Right lobe of liver (tissue), 6 donors: ENCODE measurements around the gene FGF4. TPM values are rescaled to one million over a fixed set of nuclear protein-coding genes. Genes with fewer than 3 reads are reported as not detected.

Experiments
- ATAC-seq, 4 donors: fragments of 200-7000 bp; cut with Tn5 transposase; one replicate each; pipeline ENCODE4 v1.9.1; 2020; ENCODE audit warnings: mild to moderate bottlenecking in 4 of 4, moderate library complexity in 4 of 4
- DNase-seq, 3 donors: peaks; one replicate each; pipeline ENCODE4 v3.0.0-alpha.2; 2020
- H3K27ac ChIP-seq, 3 donors: fragments of 200-600 bp; one replicate each; pipeline ENCODE4 v1.8.0; 2022
- H3K27me3 ChIP-seq, 2 donors: fragments of 200-600 bp; one replicate each; pipeline ENCODE4 v1.8.0; 2022
- H3K36me3 ChIP-seq, 4 donors: fragments of 200-600 bp; sonication (generic) in 1 of 4; one replicate each; pipeline versions ENCODE4 v1.5.1 to v1.8.0; 2017 to 2022; ENCODE audit warnings: control low read depth in 1 of 4
- H3K4me1 ChIP-seq, 4 donors: fragments of 200-600 bp; sonication (generic) in 1 of 4; one replicate each; pipeline versions ENCODE4 v1.5.1 to v1.8.0; 2017 to 2022; ENCODE audit warnings: control low read depth in 1 of 4
- H3K4me3 ChIP-seq, 3 donors: fragments of 200-600 bp; one replicate each; pipeline ENCODE4 v1.8.0; 2022
- H3K9me3 ChIP-seq, 4 donors: fragments of 200-600 bp; sonication (generic) in 1 of 4; one replicate each; pipeline versions ENCODE4 v1.5.1 to v1.8.0; 2017 to 2022; ENCODE audit warnings: control low read depth in 1 of 4
- POLR2A ChIP-seq: fragments of 450-650 bp; IDR thresholded peaks from one replicate; pipeline ENCODE4 v1.6.1; 2017; ENCODE audit warnings: antibody characterized with exemption, mild to moderate bottlenecking
- WGBS: methylation state at CpG from one replicate; pipeline ENCODE4 v1.1.6; 2018; ENCODE audit warnings: low coverage, low lambda C conversion rate; ENCODE audit not compliant: insufficient coverage; ENCODE audit errors: missing lambda C conversion rate; 5-methylcytosine and 5-hydroxymethylcytosine counted together
- intact Hi-C, 2 donors: fragments of 100-400 bp; cut with DNase I; formaldehyde crosslinking; loops; one replicate each; pipeline versions ENCODE4 v1.11.2 to v1.14.1; 2022
- total RNA-seq, 6 experiments: library from RNA; depleted of rRNA in 2 of 6; stranded (reverse); fragments of >200 nt in 2 of 6; fragmentation: NEBNext Ultra II Directional in 3 of 6; extraction: Animal tissue kit (Norgen Biotek cat#: 25700) in 3 of 6; gene quantifications; one replicate each; pipeline versions ENCODE4 v1.1.0 to v1.2.4, GENCODE V29; 2016 to 2023
- TF ChIP-seq, protein P1 (sequence below), 4 donors: fragments of 200-600 bp in 3 of 4; fragments of 450-650 bp in 1 of 4; IDR thresholded peaks; one replicate each; pipeline versions ENCODE4 v1.5.1 to v1.8.0; 2016 to 2022; ENCODE audit warnings: antibody characterized with exemption in 4 of 4, mild to moderate bottlenecking in 2 of 4
- donor health status: DM: no; HTN: yes; CAD: no.
- donor health status: DM: no; HTN: no; CAD: no.
- donor health status: DM: no; HTN: no; CAD: no.
- donor health status: DM: no; HTN: yes; CAD: no.
- donor health status: DM: no; HTN: yes; CAD: no.

Gene FGF4
- total RNA-seq, 6 experiments from 2014 or later, result not detected

DNA sequence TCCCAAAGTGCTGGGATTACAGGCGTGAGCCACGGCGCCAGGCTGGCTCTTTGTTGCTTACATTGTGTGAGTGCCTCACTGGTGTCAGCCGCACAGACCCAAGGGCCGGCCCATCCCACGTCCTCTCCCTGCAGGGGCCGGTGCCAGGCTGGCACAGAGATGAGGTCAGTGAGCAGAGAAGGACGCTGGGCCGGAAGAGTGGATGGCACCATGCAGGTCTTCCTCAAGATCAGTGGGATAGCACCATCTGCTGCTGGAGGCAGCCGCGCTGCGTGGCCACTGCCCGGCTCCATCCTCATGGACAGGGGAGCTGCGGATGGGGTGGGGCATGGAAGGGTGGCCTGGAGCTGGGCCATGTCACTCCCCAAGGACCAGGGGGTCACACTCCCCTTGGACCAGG is 22.0 kb upstream of the FGF4 start:
- no peaks in the 10 kb centered on the region for H3K4me1 ChIP-seq
- no peak overlapping the region for H3K4me3 ChIP-seq
- DNase-seq, result peak in 1 of 3 donors; percentile 42
- H3K9me3 ChIP-seq, result no peaks in the 10 kb centered on the region
- 83% methylated on average over 5 of the region's 14 CpGs for WGBS
- TF ChIP-seq POLR2A, result no peak
- TF ChIP-seq, protein P1, sequence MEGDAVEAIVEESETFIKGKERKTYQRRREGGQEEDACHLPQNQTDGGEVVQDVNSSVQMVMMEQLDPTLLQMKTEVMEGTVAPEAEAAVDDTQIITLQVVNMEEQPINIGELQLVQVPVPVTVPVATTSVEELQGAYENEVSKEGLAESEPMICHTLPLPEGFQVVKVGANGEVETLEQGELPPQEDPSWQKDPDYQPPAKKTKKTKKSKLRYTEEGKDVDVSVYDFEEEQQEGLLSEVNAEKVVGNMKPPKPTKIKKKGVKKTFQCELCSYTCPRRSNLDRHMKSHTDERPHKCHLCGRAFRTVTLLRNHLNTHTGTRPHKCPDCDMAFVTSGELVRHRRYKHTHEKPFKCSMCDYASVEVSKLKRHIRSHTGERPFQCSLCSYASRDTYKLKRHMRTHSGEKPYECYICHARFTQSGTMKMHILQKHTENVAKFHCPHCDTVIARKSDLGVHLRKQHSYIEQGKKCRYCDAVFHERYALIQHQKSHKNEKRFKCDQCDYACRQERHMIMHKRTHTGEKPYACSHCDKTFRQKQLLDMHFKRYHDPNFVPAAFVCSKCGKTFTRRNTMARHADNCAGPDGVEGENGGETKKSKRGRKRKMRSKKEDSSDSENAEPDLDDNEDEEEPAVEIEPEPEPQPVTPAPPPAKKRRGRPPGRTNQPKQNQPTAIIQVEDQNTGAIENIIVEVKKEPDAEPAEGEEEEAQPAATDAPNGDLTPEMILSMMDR (IDR thresholded peaks at IDR 0.05), result no peak
- intact Hi-C loops, result no loop called here
- no peak overlapping the region for H3K27ac ChIP-seq
- H3K36me3 ChIP-seq, result no peaks in the 10 kb centered on the region
- no peaks in the 10 kb centered on the region for H3K27me3 ChIP-seq
- peak in 1 of 4 donors; percentile 13 for ATAC-seq

DNA sequence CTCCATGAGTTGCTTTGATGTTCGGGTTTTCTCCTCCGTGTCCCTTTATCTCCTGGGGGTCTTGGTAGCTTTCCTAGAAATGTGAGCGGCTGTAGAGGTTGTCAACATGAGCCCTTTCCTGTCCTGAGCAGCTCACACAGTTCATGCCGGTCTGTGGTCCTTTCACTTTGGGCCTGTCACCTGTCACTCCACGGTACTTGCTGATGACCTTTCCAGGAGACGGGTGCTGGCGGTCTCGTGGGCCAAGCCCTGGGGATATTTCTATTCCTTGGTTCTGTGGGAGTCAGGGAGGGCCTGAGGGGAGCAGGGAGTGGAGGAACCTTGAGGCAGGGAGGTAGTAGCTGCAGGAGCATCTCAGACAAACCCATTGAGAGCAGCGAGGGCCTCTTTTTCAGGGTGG is 20.9 kb upstream of the FGF4 start:
- no peak overlapping the region for H3K4me3 ChIP-seq
- H3K27me3 ChIP-seq, result no peaks in the 10 kb centered on the region
- intact Hi-C loops, result no loop called here
- ATAC-seq, result no peak
- 72% methylated on average over 5 of the region's 9 CpGs for WGBS
- no peaks in the 10 kb centered on the region for H3K4me1 ChIP-seq
- H3K36me3 ChIP-seq, result no peaks in the 10 kb centered on the region
- H3K27ac ChIP-seq, result no peak overlapping the region
- TF ChIP-seq POLR2A, result no peak
- TF ChIP-seq, protein P1 (IDR thresholded peaks at IDR 0.05), result no peak
- H3K9me3 ChIP-seq, result no peaks in the 10 kb centered on the region
- DNase-seq, result no peak

DNA sequence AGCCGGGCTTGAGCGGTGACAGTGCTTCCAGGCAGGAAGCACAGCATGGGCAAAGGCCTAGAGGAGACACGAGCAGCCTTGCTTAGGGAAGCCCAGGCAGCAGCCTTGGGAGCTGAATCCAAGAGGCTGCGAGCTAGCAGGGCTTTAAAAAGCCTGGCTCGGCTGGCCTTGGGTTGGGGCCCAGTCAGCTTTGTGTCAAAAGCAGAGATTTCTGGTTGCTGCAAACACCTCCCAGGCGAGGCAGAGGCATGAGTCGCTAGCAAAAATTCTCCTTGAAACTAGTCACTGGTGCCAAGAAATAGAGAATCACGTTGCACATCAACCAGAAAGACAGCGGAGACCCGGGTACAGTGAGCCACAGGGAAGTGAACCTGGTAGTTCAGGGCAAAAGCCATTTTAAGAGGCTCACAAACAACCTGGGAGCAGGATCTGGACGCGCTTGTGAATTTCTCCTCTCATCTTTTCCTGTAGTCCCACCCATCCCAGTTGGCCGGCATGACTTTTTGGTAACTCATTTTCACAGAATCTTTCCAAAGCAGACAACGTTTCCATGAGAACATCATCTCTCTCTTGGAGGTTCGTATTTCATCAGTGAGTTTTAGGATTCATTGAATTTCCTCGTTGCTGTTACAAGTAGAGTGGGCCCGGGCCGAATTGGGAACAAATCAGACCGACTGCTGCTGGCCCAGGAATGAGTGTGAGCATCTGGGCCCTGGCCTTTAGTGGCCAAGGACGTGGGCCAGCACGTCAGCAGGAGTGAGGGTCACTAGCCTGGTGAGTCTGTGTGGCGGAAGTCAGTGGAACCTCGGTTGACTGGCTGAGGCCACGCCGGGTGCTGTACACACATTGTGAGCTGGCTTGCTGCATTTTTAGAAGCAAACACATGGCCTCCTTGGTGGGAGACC is 16.4 kb upstream of the FGF4 start:
- TF ChIP-seq, protein P1 (IDR thresholded peaks at IDR 0.05), result no peak
- TF ChIP-seq POLR2A, result no peak
- 63% methylated on average over 14 of the region's 25 CpGs for WGBS
- ATAC-seq, result no peak
- Histone ChIP-seq H3K27me3 (no peaks in the 10 kb centered on the region), H3K4me1 (no peaks in the 10 kb centered on the region), H3K36me3 (no peaks in the 10 kb centered on the region), H3K9me3 (no peaks in the 10 kb centered on the region), H3K27ac (no peak overlapping the region), H3K4me3 (no peak overlapping the region)
- intact Hi-C loops, result no loop called here
- DNase-seq, result peak in 1 of 3 donors; percentile 43

DNA sequence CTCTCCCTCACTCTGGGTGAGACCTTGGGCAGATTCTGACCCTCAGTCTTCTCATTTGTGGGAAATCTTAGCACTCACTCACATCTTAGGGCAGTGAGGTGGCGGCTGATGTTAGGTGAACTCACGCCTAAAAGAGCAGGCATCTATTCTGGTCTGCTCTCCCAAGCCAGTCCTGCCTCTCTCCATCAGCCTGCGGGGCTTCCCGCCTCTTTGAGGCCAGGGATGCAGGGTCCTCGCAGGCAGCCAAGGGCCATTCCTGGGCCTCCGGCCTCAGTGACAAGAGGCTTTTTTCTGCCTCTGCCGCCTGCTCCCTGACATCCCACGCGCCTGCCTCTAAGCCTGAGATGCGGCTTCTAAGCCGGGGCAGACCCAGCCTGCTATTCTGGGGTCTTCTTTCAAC is 13.8 kb upstream of the FGF4 start:
- no peak overlapping the region for H3K4me3 ChIP-seq
- no peaks in the 10 kb centered on the region for H3K36me3 ChIP-seq
- ATAC-seq, result no peak
- no peaks in the 10 kb centered on the region for H3K9me3 ChIP-seq
- WGBS, result 84% methylated on average over 5 of the region's 11 CpGs
- intact Hi-C loops, result no loop called here
- no peak for DNase-seq
- H3K27me3 ChIP-seq, result no peaks in the 10 kb centered on the region
- no peaks in the 10 kb centered on the region for H3K4me1 ChIP-seq
- TF ChIP-seq, protein P1 (IDR thresholded peaks at IDR 0.05), result no peak
- no peak for TF ChIP-seq POLR2A
- H3K27ac ChIP-seq, result no peak overlapping the region
